ENCODE measurements around the gene GALNT11.

- TF ChIP-seq MNT (conservative IDR thresholded peaks at IDR 0.05) (no peak), CTCF (IDR thresholded peaks at IDR 0.05 in 2 of 3, conservative IDR thresholded peaks at IDR 0.05 in 1 of 3; ENCODE audit: insufficient read depth in 2 of 3, low read depth in 1 of 3, low read length in 3 of 3) (no peak), PHB (CRISPR knock-in tag; IDR thresholded peaks at IDR 0.05) (no peak), NR3C1 (CRISPR knock-in tag; IDR thresholded peaks at IDR 0.05) (no peak), ZBTB43 (CRISPR knock-in tag; IDR thresholded peaks at IDR 0.05) (no peak), HSF4 (CRISPR knock-in tag; IDR thresholded peaks at IDR 0.05; ENCODE audit: borderline replicate concordance) (no peak), KLF1 (tag; IDR thresholded peaks at IDR 0.05) (no peak), RBM25 (IDR thresholded peaks at IDR 0.05; ENCODE audit: low read depth, low read length, severe bottlenecking) (peak; percentile 84), JUN (IDR thresholded peaks at IDR 0.05; ENCODE audit: borderline replicate concordance, low read depth, low read length) (no peak), JUN (CRISPR knock-in tag; IDR thresholded peaks at IDR 0.05; ENCODE audit: borderline replicate concordance) (no peak)
Measured at GRCh38 chr7:152013230-152013629, 12.2 kb upstream of the GALNT11 start.
